IMR-90 (cell line): ENCODE measurements around the gene AOX1. TPM values are rescaled to one million over a fixed set of nuclear protein-coding genes. Genes with fewer than 3 reads are reported as not detected.

ENCODE experiments used
- ATAC-seq: fragments of 200-7000 bp; cut with Tn5 transposase; 2 replicates; pipeline ENCODE4 v1.9.1; 2020; ENCODE audit warnings: low read depth, mild to moderate bottlenecking, moderate library complexity
- BruUV-seq: library from RNA; stranded (reverse); fragments of 400-500 nt; replicated peaks from 2 replicates; lab custom pipeline; 2021; lab: Mats Ljungman, UMichigan
- CTCF ChIA-PET: fragments of 300-600 bp; formaldehyde crosslinking; extraction: SDS; loops from one replicate; lab custom pipeline; 2021; ENCODE audit warnings: antibody characterized with exemption; lab: Yijun Ruan, JAX
- POLR2A ChIA-PET: fragments of 300-600 bp; sonication (Branson Sonifier 250); formaldehyde crosslinking; loops from one replicate; lab custom pipeline; 2022; ENCODE audit warnings: antibody characterized with exemption; ENCODE audit not compliant: unreplicated experiment; lab: Charles Lee
- DNase-seq: peaks from one replicate; pipeline ENCODE4 v3.0.0; 2013
- H2AFZ ChIP-seq: replicated peaks from 2 replicates; pipeline ENCODE3; 2013; ENCODE audit warnings: low read length, mild to moderate bottlenecking; ENCODE audit not compliant: poor library complexity
- H2AK5ac ChIP-seq: 2 replicates; pipeline ENCODE4 v1.6.1; 2013; ENCODE audit warnings: low read depth, low read length, inconsistent platforms
- H2AK9ac ChIP-seq: replicated peaks from 2 replicates; pipeline ENCODE3; 2013; ENCODE audit warnings: mild to moderate bottlenecking, low read depth, low read length, moderate library complexity; ENCODE audit not compliant: poor library complexity
- H2BK120ac ChIP-seq: 2 replicates; pipeline ENCODE4 v1.6.1; 2013; ENCODE audit warnings: low read depth, low read length, inconsistent platforms
- H2BK15ac ChIP-seq: 3 replicates; pipeline ENCODE4 v1.6.1; 2013; ENCODE audit warnings: low read depth, low read length, inconsistent platforms
- H2BK20ac ChIP-seq: 2 replicates; pipeline ENCODE4 v1.6.1; 2013; ENCODE audit warnings: low read depth, mild to moderate bottlenecking, inconsistent platforms, low read length, moderate library complexity
- H2BK5ac ChIP-seq: 2 replicates; pipeline ENCODE4 v1.6.1; 2013; ENCODE audit warnings: mild to moderate bottlenecking, low read depth, low read length, inconsistent platforms; ENCODE audit not compliant: poor library complexity, severe bottlenecking
- H3K14ac ChIP-seq: replicated peaks from 2 replicates; pipeline ENCODE4 v1.6.1; 2013; ENCODE audit warnings: low read depth, low read length, inconsistent platforms
- H3K18ac ChIP-seq: 2 replicates; pipeline ENCODE4 v1.6.1; 2013; ENCODE audit warnings: low read depth, low read length, control low read depth
- H3K23ac ChIP-seq: 2 replicates; pipeline ENCODE4 v1.6.1; 2013; ENCODE audit warnings: low read depth, low read length, inconsistent platforms
- H3K27ac ChIP-seq: 2 replicates; pipeline ENCODE4 v1.5.1; 2013; ENCODE audit warnings: mild to moderate bottlenecking, control low read depth, low read length; ENCODE audit not compliant: insufficient read depth
- H3K27me3 ChIP-seq: 2 replicates; pipeline ENCODE4 v1.6.1; 2013; ENCODE audit warnings: low read length; ENCODE audit not compliant: control insufficient read depth, insufficient read depth
- H3K36me3 ChIP-seq: 2 replicates; pipeline ENCODE4 v1.6.1; 2013; ENCODE audit warnings: low read length, mixed read lengths; ENCODE audit not compliant: control insufficient read depth, insufficient read depth
- H3K4ac ChIP-seq: 2 replicates; pipeline ENCODE4 v1.6.1; 2013; ENCODE audit warnings: low read depth, low read length, inconsistent platforms
- H3K4me1 ChIP-seq: 2 replicates; pipeline ENCODE4 v1.6.1; 2013; ENCODE audit warnings: low read length, mixed read lengths; ENCODE audit not compliant: control insufficient read depth, insufficient read depth
- H3K4me2 ChIP-seq: 2 replicates; pipeline ENCODE4 v1.6.1; 2013; ENCODE audit warnings: low read depth, mild to moderate bottlenecking, control low read depth, low read length, moderate library complexity
- H3K4me3 ChIP-seq: 2 replicates; pipeline ENCODE4 v1.5.1; 2013; ENCODE audit warnings: low read depth, mild to moderate bottlenecking, control low read depth, low read length, moderate library complexity; ENCODE audit not compliant: insufficient read depth
- H3K56ac ChIP-seq: 2 replicates; pipeline ENCODE4 v1.6.1; 2013; ENCODE audit warnings: low read length, inconsistent platforms; ENCODE audit not compliant: insufficient read depth; ENCODE audit errors: extremely low read depth
- H3K79me1 ChIP-seq, 2 experiments: 2 replicates each; pipeline ENCODE4 v1.6.1; 2013; ENCODE audit warnings: low read length in 2 of 2, inconsistent platforms in 1 of 2, low read depth in 1 of 2
- H3K9ac ChIP-seq: 2 replicates; pipeline ENCODE4 v1.6.1; 2013; ENCODE audit warnings: low read depth, low read length, control low read depth
- H3K9me1 ChIP-seq: 2 replicates; pipeline ENCODE4 v1.6.1; 2013; ENCODE audit warnings: low read length, inconsistent platforms; ENCODE audit not compliant: insufficient read depth
- H3K9me3 ChIP-seq: 2 replicates; pipeline ENCODE4 v1.6.1; 2013; ENCODE audit warnings: low read length; ENCODE audit not compliant: control insufficient read depth, insufficient read depth
- H4K20me1 ChIP-seq: 2 replicates; pipeline ENCODE4 v1.6.1; 2013; ENCODE audit warnings: low read length, inconsistent platforms; ENCODE audit not compliant: insufficient read depth
- H4K5ac ChIP-seq: 2 replicates; pipeline ENCODE4 v1.6.1; 2013; ENCODE audit warnings: mild to moderate bottlenecking, low read depth, low read length, control low read depth
- H4K8ac ChIP-seq, 2 experiments: 2 replicates each; pipeline ENCODE4 v1.6.1; 2013; ENCODE audit warnings: low read depth in 2 of 2, low read length in 2 of 2, control low read depth in 1 of 2, inconsistent platforms in 1 of 2
- H4K91ac ChIP-seq: 2 replicates; pipeline ENCODE4 v1.6.1; 2013; ENCODE audit warnings: low read depth, low read length, inconsistent platforms; ENCODE audit not compliant: insufficient read depth
- BHLHE40 ChIP-seq: fragments of 150-350 bp; IDR thresholded peaks from 2 replicates; pipeline ENCODE4 v1.6.1; 2016; ENCODE audit warnings: mild to moderate bottlenecking, low read depth, low read length
- CEBPB ChIP-seq: IDR thresholded peaks from 2 replicates; pipeline ENCODE4 v1.6.1; 2012; ENCODE audit warnings: low read depth, low read length, improper control_type of control experiment
- MAFK ChIP-seq: IDR thresholded peaks from 2 replicates; pipeline ENCODE4 v1.6.1; 2012; ENCODE audit warnings: low read depth, low read length, improper control_type of control experiment
- RAD21 ChIP-seq: IDR thresholded peaks from 2 replicates; pipeline ENCODE4 v1.6.1; 2012; ENCODE audit warnings: low read length, improper control_type of control experiment
- RCOR1 ChIP-seq: IDR thresholded peaks from 2 replicates; pipeline ENCODE4 v1.6.1; 2012; ENCODE audit warnings: mild to moderate bottlenecking, low read length, improper control_type of control experiment; ENCODE audit not compliant: insufficient replicate concordance
- RFX5 ChIP-seq: IDR thresholded peaks from 2 replicates; pipeline ENCODE4 v1.8.0; 2012; ENCODE audit warnings: low read depth, mild to moderate bottlenecking, low read length, moderate library complexity
- SMC3 ChIP-seq: fragments of 150-350 bp; IDR thresholded peaks from 2 replicates; pipeline ENCODE4 v1.6.1; 2016; ENCODE audit warnings: low read depth, mild to moderate bottlenecking, antibody characterized with exemption, low read length, moderate library complexity
- WGBS, 2 experiments: methylation state at CpG; one replicate each; pipeline versions ENCODE4 v1.1.5 to v1.1.7; 2013; ENCODE audit warnings: missing lambda C conversion rate in 2 of 2; ENCODE audit not compliant: insufficient read length in 1 of 2; ENCODE audit errors: extremely low coverage in 2 of 2; 5-methylcytosine and 5-hydroxymethylcytosine counted together
- dilution Hi-C: fragments of 300-500 bp; cut with HindIII; formaldehyde crosslinking; loops from one replicate; pipeline ENCODE4 v1.14.3; 2018; ENCODE audit warnings: low sequenced_read_pairs; ENCODE audit not compliant: unreplicated experiment
- in situ Hi-C: fragments of 300-500 bp; cut with MboI; formaldehyde crosslinking; loops from 3 replicates; pipeline ENCODE4 v1.14.3; 2019; ENCODE audit warnings: low sequenced_read_pairs, inconsistent platforms, mixed read lengths
- intact Hi-C: fragments of 100-400 bp; cut with micrococcal nuclease; formaldehyde crosslinking; loops from 2 replicates; pipeline ENCODE4 v1.10.0; 2022
- polyA plus RNA-seq, 3 experiments: library from polyadenylated mRNA; depleted of rRNA; stranded (reverse); fragments of >200 nt; gene quantifications; 2 replicates each; pipeline ENCODE4 v1.2.3, GENCODE V29; 2012; ENCODE audit warnings: low replicate concordance in 1 of 3
- total RNA-seq: library from RNA; depleted of rRNA; stranded (reverse); fragments of >200 nt; gene quantifications from 2 replicates; pipeline ENCODE4 v1.2.3, GENCODE V29; 2012
- TF ChIP-seq, protein P1 (sequence below): fragments of 150-350 bp; IDR thresholded peaks from 2 replicates; pipeline ENCODE4 v1.6.1; 2016; ENCODE audit warnings: low read depth, mild to moderate bottlenecking, low read length, moderate library complexity, borderline replicate concordance
- TF ChIP-seq, protein P2 (sequence below): conservative IDR thresholded peaks from 2 replicates; pipeline ENCODE4 v1.5.1; 2012; ENCODE audit warnings: mild to moderate bottlenecking, low read depth, low read length, improper control_type of control experiment

The AOX1 gene
- total and polyA plus RNA-seq, 2 of the 4 experiments (the other 2 are of a cell fraction) = 21.7 to 59.9 TPM

DNA sequence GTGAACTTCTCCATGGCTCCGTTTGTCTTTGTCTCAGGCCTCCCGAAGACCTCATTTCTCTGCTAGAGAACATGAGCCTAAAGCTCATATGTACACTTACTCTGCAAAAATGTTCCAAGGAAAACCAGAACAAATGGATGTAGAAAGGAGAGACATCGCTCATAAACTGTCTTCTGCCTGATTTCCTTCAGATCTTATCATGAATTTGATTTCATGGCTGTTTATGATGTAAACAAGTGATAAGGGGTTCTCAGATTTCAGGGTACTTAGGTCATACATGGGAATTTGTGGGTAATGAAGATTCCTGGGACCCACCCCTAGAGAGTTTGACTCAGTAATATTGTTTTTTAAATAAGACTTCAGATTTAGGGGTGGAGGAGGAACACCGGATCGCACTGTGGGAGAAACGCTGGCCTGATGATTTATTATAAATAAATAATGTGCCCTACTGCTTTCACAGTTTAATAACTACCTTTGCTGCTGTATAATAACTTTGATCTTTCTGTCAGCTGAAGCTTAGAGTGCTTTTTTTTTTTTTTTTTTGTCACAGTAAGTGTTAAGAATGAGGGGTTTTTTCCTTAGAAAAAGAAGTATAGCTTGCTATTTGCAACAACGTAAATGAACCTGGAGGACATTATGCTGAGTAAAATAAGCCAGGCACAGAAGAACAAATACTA is 14.9 kb downstream of the AOX1 start:
- Histone ChIP-seq H4K5ac (no peak overlapping the region), H3K18ac (peak overlapping the region; percentile 13; the same call in 1 of the 2 replicates), H2BK5ac (no peak overlapping the region), H3K36me3 (no peaks in the 10 kb centered on the region), H3K79me1 (no peaks in the 10 kb centered on the region), H2BK120ac (no peak overlapping the region), H3K4ac (no peak overlapping the region), H3K27ac (no peak overlapping the region), H3K4me1 (peaks cover 17% of the 10 kb centered on the region), H4K20me1 (no peaks in the 10 kb centered on the region), H3K27me3 (peaks cover 2% of the 10 kb centered on the region; the same call in 1 of the 2 replicates), H3K14ac (peak overlapping the region; percentile 69; the same call in 1 of the 2 replicates), H4K91ac (no peak overlapping the region), H2AFZ (peak overlapping the region; percentile 58), H3K23ac (no peak overlapping the region), H3K56ac (no peak overlapping the region; the same call in 1 of the 2 replicates), H2AK9ac (no peak overlapping the region), H2BK15ac (0 out of 3 replicates have a peak overlapping the region, but pooled peaks have one; percentile 7), H3K9ac (no peak overlapping the region), H3K9me3 (peaks cover 3% of the 10 kb centered on the region; the same call in 1 of the 2 replicates), H3K4me3 (no peak overlapping the region), H3K4me2 (peak overlapping the region; percentile 69), H3K9me1 (0 out of 2 replicates have a peak, but pooled peaks cover 3% of the 10 kb centered on the region), H4K8ac (no peak overlapping the region), H2AK5ac (no peak overlapping the region), H2BK20ac (no peak overlapping the region)
- ATAC-seq (peak; percentile 59), DNase-seq (peak; percentile 43)
- intact Hi-C loops (no loop called here), in situ Hi-C loops (no loop called here), dilution Hi-C loops (no loop called here)
- BruUV-seq = no TSS peak
- POLR2A ChIA-PET = no interaction called here
- TF ChIP-seq RFX5 = no peak
- no peak for TF ChIP-seq MAFK
- no peak for TF ChIP-seq RCOR1
- TF ChIP-seq CEBPB = no peak
- TF ChIP-seq, protein P1, sequence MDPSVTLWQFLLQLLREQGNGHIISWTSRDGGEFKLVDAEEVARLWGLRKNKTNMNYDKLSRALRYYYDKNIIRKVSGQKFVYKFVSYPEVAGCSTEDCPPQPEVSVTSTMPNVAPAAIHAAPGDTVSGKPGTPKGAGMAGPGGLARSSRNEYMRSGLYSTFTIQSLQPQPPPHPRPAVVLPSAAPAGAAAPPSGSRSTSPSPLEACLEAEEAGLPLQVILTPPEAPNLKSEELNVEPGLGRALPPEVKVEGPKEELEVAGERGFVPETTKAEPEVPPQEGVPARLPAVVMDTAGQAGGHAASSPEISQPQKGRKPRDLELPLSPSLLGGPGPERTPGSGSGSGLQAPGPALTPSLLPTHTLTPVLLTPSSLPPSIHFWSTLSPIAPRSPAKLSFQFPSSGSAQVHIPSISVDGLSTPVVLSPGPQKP = no peak
- TF ChIP-seq BHLHE40 = no peak
- TF ChIP-seq RAD21 = no peak
- TF ChIP-seq, protein P2, sequence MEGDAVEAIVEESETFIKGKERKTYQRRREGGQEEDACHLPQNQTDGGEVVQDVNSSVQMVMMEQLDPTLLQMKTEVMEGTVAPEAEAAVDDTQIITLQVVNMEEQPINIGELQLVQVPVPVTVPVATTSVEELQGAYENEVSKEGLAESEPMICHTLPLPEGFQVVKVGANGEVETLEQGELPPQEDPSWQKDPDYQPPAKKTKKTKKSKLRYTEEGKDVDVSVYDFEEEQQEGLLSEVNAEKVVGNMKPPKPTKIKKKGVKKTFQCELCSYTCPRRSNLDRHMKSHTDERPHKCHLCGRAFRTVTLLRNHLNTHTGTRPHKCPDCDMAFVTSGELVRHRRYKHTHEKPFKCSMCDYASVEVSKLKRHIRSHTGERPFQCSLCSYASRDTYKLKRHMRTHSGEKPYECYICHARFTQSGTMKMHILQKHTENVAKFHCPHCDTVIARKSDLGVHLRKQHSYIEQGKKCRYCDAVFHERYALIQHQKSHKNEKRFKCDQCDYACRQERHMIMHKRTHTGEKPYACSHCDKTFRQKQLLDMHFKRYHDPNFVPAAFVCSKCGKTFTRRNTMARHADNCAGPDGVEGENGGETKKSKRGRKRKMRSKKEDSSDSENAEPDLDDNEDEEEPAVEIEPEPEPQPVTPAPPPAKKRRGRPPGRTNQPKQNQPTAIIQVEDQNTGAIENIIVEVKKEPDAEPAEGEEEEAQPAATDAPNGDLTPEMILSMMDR = no peak
- no peak for TF ChIP-seq SMC3
- no CpG with 5 or more reads among the region's 7 CpGs for WGBS, 2 experiments
- CTCF ChIA-PET = interaction anchor here (0.7 to 1.7 kb wide), 3 partner anchors 14 to 72 kb away, joined by 3 to 6 read pairs (median 4); no protein-coding TSS in a partner anchor
